HL-60/S4 treated with phorbol 12-myristate 13-acetate at 8.2 ng/mL for 4 days and 3 days (cell line): ENCODE data around the gene TSSC4.

Source experiments
- in situ Hi-C: fragments of 300-500 bp; cut with MboI; formaldehyde crosslinking; loops from 2 replicates; pipeline ENCODE4 v1.15.0; 2022; ENCODE audit warnings: low sequenced_read_pairs

Gene TSSC4

DNA sequence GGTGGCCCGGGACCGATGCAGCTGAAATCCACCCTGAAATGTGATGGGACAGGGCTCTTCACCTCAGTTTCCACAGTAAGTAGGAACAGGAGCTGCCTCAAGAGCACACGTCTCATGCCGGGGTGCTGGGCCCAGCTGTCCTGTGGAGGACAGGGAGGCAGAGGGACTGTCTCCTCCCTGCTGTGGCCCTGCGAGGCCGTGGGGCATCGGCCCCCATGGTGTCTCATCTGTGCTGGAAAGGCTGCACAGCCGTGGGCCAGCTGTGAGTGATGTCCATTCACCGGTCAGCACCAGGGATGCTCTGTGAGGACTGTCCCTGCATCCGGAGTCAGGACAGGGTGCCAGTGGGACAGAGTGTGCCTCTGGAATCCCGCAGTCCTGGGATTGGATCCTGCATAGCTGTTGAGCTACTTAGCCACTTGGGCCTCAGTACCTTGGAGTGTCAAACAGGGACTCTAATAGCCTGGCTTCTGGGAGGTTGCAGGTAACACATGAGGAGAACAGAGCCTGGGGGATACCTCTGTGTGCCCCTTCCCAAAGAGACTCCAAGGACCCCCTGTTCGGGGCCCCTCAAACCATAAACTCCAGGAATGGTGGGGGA, 27.3 kb downstream of the TSSC4 start:
- in situ Hi-C loops, result loop anchor here (5.0 to 10.0 kb wide), 2 partner anchors 104 to 457 kb away; partner anchors contain the start of gene CDKN1C

DNA sequence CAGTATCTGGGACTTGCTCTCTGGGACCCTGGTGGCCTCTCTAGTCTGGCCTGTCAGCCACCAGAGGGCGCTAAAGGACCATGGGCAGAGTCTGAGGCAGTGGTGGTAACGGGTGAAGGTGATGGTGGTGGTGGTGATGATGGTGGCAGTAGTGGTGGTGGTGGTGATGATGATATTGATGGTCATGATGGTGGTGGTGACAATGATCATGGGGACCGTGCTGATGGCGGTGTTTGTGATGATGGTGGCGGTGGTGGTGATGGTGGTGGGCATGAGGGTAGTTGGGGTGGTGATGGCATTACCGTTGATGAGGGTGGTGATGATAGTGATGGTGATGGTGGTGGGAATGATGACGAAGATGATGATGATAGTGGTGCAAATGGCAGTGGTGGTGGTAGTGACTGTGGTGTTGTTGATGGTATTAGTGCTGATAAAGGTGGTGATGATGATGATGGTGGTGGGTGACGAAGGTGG, 27.8 kb downstream of the TSSC4 start:
- in situ Hi-C loops, result loop anchor here (5.0 to 10.0 kb wide), 2 partner anchors 104 to 456 kb away; partner anchors contain the start of gene CDKN1C

DNA sequence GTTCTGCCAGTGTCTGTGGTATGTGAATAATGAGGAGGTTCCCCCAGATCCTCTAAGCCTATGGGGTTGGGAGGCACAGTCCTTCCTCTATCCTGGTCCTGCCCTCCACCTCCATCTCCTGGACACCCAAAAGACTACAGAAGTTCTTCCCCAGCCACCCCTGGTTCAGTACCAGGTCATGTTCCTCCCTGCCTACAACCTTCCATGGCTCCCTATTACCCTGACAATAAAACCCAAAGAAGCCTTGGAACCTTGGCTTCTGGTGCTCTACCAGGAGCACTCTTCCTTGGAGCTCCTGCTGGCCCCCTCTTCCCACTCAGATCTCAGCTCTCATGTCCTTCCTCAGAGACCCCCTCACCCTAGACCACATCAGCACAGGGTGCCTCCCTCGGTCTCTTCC, 30.8 kb downstream of the TSSC4 start:
- in situ Hi-C loops, result no loop called here

DNA sequence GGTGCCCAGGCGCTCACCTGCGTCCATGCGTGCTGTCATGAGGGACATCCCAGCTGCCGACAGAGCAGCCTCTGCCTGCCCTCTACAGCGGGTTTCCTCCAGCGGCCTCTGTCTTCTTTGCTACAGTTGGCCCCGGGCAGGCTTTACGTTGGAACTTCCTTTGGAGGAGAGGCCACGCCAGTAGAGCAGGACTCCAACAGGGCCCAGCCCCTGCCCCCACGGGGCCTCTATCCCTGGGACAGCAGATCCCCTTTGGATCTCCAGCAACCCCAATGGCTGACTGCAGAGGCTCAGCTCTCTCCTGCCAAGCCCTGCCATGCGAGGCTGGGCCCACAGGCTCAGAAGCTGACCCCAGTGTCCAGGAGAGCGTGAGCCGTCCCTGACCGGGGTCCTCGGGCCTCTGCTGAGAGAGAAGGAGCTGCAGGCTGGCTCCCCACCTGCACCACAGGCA, 31.6 kb downstream of the TSSC4 start:
- in situ Hi-C loops, result no loop called here

DNA sequence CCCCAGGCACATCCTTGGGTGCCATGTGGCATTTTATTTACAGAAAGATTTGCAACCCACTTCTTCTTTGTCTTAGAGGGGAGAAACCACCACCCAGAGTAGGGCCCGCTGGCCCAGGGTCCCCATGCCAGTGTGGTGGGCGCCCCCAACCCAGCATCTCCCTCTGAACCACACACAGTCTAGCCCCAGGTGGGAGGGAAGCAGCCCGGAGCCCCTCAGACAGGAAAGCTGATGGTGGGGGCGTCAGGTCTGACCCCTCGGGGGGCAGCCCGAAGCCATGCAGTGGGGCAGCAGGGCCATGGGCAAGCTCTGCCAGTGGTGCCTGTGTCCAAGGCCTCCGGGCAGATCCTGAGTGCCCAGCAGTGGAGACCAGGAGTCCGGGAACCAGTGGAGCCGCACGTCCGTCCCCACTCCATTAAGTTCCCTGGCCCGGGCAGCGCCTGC, 32.1 kb downstream of the TSSC4 start:
- in situ Hi-C loops, result no loop called here

DNA sequence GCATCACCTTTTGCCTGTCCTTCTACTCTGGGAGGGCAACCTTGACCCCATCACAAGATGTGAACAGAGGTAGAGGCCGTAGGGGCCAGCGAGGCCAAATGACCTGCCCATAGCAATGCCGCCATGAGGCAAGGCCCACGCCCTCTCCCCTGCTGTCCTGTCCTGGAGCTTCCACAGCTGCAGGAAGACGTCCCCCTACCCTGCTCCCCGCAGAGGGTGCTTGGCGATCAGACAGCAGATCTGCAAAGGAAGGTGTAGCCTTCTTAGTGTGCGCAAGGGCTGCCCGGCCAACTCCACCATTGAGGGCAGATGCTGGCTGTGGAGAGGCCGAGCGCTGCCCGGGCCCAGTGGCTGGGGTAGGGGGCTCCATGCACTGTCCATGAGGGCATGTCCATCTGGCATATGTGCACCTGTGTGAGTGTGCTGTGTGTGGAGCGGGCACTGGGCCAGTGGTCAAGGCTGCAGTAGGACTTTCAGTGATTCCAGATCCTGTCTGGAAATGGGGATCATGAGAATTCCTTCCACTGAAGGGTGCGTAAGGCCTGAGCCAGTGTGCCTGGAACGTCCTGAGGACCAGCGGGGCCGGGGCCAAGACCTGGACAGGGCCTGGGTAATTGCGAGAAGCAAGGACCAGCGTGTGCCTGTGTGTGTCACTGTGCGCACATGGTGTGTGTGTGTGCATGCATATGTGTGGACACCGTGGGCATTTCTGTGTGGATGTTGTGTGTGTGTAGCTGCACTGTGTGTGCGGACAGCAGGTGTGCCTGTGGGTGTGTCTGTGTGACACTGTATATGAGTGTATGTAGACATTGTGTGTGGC, 32.8 kb downstream of the TSSC4 start:
- in situ Hi-C loops, result no loop called here

DNA sequence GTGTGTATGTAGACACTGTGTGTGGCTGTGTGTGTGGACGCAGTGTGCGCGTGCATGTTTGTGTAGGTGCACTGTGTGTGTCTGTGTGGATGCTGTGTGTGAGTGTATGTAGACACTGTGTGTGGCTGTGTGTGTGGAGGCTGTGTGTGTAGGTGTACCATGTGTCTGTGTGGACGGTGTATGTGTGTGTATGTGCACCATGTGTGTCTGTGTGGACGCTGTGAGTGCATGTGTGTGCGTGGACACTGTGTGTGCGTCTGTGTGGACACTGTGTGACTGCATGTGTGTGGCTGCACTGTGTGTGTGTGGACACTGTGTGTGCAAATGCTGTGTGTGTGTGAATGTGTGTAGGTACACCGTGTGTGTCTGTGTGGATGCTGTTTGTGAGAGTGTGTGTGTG, 33.5 kb downstream of the TSSC4 start:
- in situ Hi-C loops, result no loop called here

DNA sequence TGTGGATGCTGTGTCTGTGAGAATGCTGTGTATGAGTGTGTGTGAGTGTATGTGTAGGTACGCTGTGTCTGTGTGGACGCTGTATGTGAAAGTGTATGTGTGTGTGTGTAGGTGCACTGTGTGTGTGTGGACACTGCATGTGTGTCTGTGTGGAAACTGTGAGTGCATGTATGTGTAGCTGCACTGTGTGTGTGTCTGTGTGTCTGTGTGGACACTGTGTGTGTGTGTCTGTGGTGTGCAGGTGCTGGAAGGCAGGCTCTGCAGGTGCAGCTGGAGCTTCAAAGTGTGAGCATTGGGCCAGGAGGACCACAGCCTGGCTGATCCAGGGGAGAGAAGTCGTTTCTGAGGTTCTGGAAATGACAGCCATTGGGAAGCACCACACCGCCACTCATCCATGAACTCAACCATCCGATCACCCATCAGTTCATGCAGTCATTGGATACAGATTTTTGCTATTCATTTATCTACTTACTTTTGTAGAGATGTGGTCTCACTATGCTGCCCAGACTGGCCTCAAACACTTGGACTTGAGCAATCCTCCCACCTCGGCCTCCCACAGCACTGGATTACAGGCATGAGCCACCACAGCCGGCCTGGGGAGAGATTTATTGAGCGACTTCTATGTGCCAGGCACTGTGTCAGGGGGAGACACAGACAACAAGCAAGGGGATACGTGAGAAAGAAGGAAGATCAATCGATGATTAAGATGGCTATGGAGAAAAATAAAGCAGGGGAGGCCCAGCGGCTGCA, 34.1 kb downstream of the TSSC4 start:
- in situ Hi-C loops, result no loop called here

DNA sequence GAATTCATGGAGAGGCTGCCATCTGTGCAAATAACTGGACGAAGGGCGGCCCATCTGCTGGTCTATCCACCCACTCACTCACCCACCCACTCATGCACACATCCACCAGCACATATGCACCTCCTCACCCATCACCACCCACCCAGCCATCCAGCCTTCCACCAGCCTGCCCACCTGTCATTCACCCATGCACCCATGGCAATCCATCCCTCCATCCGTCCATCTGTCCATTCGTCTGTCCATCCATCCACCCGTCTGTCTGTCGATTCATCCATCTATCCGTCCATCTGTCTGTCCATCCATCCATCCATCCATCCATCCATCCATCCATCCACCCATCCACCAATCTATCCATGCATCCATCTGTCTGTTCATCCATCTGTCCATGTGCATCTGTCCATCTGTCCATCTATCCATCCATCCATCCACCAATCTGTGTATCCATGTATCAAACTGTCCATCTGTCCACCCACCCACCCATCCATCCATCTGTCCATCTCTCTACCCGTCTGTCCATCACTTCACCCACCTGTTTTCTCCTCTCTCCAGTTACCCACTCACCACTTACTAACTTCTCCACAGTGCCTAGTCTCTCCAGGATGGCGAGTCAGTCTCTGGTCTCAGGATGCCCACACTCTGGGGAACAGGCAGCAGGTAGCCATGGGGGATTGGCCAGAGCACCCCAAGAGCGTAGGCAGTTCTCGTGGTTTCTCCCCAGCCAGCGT, 34.9 kb downstream of the TSSC4 start:
- in situ Hi-C loops, result no loop called here

DNA sequence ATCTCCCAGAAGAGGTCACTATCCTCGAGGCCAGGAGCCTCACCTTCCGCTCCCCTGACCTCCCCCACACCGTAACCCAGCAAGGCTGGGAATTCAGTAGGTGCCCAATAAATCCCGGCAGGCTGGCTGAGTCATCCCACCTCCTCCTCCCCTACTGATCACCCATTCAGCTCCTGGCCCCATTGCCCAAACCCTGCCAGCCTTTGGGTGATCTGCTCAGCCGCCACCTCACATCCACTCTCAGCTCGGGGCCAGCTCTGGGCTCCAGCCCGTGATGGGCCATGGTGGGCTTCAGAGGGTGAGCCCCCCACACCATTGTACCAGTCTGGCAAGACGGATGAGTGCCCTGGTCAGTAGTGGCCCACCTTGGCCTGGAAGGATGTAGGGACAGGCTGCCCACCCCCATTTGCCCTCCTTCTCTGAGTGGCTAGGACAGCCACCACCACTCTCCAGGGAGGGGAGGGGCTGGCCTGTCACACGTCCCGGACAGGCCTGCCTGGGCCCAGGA, 35.5 kb downstream of the TSSC4 start:
- in situ Hi-C loops, result no loop called here

DNA sequence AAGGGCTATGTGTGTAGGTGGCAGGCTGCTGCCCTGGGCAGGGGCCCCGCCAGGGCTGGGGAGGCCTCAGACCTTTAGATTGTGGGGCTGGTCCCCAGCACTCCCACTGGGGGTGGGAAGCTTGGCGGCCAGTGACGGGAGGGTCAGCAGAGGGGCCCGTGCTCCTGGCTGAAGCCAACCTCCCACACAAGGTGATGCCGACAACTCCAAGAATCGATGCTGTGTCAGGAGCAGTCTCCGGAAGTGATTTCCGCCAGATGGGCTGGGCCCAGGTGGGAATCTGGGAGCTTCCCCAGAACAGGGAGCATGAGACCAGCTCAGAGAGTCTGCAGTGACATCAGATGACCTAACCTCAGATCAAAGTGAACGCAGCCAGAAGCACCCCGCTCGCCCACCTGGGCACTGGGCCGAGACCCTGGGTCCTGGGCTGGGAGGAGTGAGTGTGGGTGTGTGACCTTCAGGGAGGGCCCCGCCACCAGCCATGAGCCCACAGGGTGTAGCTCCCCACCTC, 36.0 kb downstream of the TSSC4 start:
- in situ Hi-C loops, result no loop called here

DNA sequence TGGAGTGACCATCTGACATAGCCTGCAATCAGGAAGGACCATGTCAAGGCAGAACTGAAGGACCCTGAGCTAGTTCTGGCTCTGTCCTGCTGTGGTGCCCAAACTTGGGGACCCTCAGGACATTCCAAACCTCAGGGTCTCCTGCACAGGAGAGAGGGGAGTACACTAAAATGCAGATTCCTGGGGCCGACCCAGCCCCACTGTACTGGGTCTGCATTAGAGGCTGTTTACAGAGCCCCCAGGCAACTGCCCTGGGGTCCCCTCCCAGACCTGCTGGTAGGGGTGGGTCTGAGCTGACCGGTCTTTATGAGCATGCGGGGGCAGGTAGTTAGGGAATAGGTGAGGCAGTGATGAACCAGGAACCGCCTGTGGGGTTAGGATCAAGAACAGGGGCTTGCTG, 37.0 kb downstream of the TSSC4 start:
- in situ Hi-C loops, result no loop called here

DNA sequence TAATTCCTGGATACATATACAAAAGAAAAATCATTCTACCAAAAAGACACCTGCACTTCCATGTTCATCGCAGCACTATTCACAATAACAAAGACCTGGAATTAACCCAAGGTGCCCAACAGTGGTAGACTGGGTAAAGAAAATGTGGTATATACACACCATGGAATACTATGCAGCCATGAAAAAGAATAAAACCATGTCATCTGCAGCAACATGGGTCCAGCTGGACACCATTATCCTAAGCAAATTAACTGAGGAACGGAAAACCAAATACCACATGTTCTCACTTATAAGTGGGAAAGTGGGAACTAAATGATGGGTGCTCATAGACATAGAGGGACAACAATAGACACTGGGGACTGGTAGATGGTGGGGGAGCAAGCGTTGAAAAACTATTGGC, 39.3 kb downstream of the TSSC4 start:
- in situ Hi-C loops, result no loop called here

DNA sequence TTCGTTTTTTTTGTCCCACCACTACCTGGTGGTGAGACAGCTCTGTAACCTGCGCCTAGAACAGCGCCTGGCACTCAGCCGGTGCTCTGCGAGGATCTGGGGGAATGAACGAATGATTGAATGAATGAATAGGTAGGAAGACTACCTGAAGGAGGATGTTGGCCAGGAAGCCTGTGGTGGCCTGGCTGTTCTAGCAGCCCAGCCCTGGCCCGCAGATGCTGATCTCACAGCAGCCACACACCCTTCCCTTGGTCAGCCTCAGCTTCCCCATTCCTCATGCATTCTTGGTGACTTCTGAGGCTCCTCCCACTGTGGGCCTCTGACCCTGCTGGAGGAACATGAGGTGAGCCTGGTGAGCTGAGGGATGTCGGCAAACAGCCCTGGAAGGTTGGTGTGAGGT, 40.1 kb downstream of the TSSC4 start:
- in situ Hi-C loops, result no loop called here

DNA sequence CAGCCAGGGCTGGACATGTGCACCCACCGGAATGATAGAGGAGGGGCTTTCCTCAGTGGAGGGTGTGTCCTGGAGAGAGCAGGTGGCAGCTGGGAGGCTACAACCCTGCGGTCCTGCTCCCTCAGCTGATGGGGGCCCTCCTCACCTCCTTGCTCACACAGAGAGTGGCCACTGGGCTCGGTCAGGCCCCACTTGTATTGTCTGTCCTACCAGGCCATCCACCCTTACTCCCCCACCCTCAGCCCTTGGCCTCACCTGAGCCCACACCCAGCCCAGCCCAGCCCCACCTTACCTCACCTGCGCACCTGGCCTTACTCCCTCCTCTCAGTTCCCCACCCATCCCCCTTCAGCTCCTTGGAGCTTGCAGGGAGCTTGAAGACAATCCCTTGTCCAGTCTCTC, 40.6 kb downstream of the TSSC4 start:
- in situ Hi-C loops, result no loop called here

DNA sequence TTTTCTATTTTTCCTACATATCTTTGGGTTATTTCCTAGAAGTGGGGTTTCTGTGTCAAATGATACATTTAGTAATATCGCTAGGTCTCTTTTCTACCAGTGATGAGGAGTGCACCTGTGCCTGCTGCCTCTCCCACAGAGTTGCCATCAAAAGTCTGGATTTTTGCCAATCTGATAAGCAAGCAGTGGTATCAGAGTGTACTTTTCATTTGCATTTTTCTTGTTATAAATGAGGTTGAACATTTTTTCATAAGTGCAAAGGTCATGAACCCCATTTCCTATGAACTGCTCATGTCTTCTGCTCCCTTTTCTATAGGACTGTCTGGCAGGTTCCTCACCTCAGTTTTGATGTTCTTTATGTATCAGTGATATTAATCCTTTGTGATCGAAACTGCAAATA, 42.0 kb downstream of the TSSC4 start:
- in situ Hi-C loops, result no loop called here

DNA sequence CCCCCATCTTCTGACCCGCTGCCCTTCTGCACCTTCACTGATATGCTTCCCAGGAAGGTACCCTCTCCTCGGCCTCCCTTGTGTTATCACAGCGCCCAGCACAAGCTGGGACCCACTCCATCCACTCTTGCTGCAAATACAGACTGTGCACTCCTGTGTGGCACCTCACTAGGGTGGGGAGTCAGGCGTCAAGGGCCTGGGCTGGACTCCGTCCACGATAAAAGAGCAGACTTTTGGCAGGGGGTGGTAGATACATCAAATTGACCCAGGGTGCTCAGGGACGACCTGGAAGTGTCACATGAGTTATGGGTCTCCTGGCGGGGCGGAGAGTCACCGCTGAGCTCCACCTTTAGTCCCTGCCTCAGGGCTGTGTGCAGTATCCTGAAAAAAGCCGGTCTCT, 42.9 kb downstream of the TSSC4 start:
- in situ Hi-C loops, result no loop called here

DNA sequence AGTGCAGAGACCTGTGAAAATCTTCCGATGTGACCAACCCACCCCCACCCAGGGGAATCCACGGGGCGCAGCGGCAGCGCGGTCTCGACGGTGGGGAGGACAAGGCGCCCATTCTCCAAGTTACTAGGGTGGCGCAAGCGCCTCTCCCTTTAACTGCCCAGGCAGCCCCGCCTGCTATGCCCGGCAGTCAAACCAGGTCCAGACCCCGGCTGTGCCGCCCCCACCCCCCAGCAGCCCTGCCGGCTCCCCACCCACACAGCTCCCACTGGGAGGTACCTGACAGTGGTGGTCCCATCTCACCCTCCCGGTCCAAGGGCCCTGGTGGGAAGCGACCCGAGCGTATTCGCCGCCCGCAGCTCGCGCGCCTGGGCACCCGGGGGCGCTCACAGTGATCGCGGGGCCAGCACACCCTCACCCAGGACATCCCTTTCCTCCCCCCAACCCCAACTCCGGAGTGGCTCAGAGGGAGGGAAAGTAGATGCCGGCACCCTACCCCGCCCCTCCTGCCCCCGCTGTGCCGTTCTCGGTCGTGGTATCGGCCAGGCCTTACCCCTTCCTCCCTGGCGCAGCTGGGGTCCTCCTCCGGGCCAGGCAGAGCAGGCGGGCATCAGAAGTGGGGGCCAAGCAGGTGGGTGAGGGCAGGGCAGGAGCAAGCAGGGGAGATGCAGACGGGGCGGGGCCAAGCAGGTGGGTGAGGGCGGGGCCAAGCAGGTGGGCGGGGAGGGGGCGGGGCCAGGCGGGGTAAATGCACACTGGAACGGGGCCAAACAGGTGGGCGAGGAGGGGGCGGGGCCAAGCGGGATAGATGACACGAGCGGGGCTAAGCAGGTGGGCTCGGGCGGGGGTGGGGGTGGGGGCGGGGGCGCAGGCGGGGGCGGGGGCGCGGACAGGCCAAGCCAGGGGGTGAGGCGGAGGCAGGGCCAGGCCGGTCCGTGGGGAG, 43.6 kb downstream of the TSSC4 start, which contains the start of gene TRPM5:
Gene TRPM5 (minus strand): TSS at position 634 of the 940 bp plus-strand sequence. CDS start 21,478 bp downstream, outside the sequence.
- in situ Hi-C loops, result no loop called here
